ENCODE measurements around the gene PPP2R2C. TPM values are rescaled to one million over a fixed set of nuclear protein-coding genes. Genes with fewer than 3 reads are reported as not detected.

PPP2R2C gene
- total and polyA plus RNA-seq, 2 experiments from 2014 or later, result 1.3 to 9.2 TPM

GRCh38 chr4:6476893-6477292, 4.5 kb upstream of the PPP2R2C start (continued):
- TF ChIP-seq, protein P1, sequence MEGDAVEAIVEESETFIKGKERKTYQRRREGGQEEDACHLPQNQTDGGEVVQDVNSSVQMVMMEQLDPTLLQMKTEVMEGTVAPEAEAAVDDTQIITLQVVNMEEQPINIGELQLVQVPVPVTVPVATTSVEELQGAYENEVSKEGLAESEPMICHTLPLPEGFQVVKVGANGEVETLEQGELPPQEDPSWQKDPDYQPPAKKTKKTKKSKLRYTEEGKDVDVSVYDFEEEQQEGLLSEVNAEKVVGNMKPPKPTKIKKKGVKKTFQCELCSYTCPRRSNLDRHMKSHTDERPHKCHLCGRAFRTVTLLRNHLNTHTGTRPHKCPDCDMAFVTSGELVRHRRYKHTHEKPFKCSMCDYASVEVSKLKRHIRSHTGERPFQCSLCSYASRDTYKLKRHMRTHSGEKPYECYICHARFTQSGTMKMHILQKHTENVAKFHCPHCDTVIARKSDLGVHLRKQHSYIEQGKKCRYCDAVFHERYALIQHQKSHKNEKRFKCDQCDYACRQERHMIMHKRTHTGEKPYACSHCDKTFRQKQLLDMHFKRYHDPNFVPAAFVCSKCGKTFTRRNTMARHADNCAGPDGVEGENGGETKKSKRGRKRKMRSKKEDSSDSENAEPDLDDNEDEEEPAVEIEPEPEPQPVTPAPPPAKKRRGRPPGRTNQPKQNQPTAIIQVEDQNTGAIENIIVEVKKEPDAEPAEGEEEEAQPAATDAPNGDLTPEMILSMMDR (conservative IDR thresholded peaks at IDR 0.05; ENCODE audit: low read depth in 2 of 2), result no peak
- TF ChIP-seq NANOG (IDR thresholded peaks at IDR 0.05; ENCODE audit: borderline replicate concordance) (no peak), POLR2AphosphoS5 (IDR thresholded peaks at IDR 0.05; ENCODE audit: low read depth) (no peak)

GRCh38 chr4:6475492-6476020, 3.1 kb upstream of the PPP2R2C start:
- TF ChIP-seq ZNF331 (CRISPR knock-in tag; IDR thresholded peaks at IDR 0.05; ENCODE audit: low read depth) (no peak), EZH2phosphoT487 (IDR thresholded peaks at IDR 0.05; ENCODE audit: unreplicated experiment) (no peak), NANOG (IDR thresholded peaks at IDR 0.05; ENCODE audit: borderline replicate concordance) (no peak), EZH2 (IDR thresholded peaks at IDR 0.05; ENCODE audit: low read depth, unreplicated experiment) (no peak), ZNF114 (CRISPR knock-in tag; IDR thresholded peaks at IDR 0.05) (no peak), POLR2AphosphoS5 (IDR thresholded peaks at IDR 0.05; ENCODE audit: low read depth) (no peak), CREB1 (CRISPR knock-in tag; IDR thresholded peaks at IDR 0.05; ENCODE audit: low read depth) (no peak), REST (IDR thresholded peaks at IDR 0.05; ENCODE audit: unreplicated experiment) (no peak), ZNF462 (CRISPR knock-in tag; IDR thresholded peaks at IDR 0.05) (no peak)
- TF ChIP-seq, protein P2, sequence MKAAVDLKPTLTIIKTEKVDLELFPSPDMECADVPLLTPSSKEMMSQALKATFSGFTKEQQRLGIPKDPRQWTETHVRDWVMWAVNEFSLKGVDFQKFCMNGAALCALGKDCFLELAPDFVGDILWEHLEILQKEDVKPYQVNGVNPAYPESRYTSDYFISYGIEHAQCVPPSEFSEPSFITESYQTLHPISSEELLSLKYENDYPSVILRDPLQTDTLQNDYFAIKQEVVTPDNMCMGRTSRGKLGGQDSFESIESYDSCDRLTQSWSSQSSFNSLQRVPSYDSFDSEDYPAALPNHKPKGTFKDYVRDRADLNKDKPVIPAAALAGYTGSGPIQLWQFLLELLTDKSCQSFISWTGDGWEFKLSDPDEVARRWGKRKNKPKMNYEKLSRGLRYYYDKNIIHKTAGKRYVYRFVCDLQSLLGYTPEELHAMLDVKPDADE (IDR thresholded peaks at IDR 0.05), result no peak
- Mint-ChIP-seq H3K4me1 (peaks cover 20% of the 10 kb centered on the region), H3K36me3 (ENCODE audit: low read depth) (no peaks in the 10 kb centered on the region), H3K9me3 (no peaks in the 10 kb centered on the region; the same call in 1 of the 3 replicates), H3K27ac (no peak overlapping the region), H3K27me3 (ENCODE audit: insufficient read depth, low read depth, poor library complexity) (peaks cover 35% of the 10 kb centered on the region), H3K4me3 (no peak overlapping the region)
- peaks cover 19% of the 10 kb centered on the region for H3K4me1 ChIP-seq (ENCODE audit: insufficient read depth)
- no peak for DNase-seq (ENCODE audit: low spot score)
- H3K36me3 ChIP-seq (ENCODE audit: insufficient read depth), result no peaks in the 10 kb centered on the region
- H3F3A ChIP-seq (replicated peaks; ENCODE audit: low read depth), result no peaks in the 10 kb centered on the region
- peaks cover 31% of the 10 kb centered on the region for H3K27me3 ChIP-seq (ENCODE audit: insufficient read depth)
- H3K4me3 ChIP-seq, result no peak overlapping the region
- no peak overlapping the region for H3K27ac ChIP-seq (ENCODE audit: low read depth)
- H3K79me2 ChIP-seq (replicated peaks; ENCODE audit: insufficient read depth), result no peaks in the 10 kb centered on the region
- ATAC-seq, result no peak
- H4K20me1 ChIP-seq (replicated peaks; ENCODE audit: insufficient read depth), result no peaks in the 10 kb centered on the region
- H3K9me2 ChIP-seq (ENCODE audit: insufficient read depth), result no peaks in the 10 kb centered on the region
- no peak overlapping the region for H2AFZ ChIP-seq
- H3K4me2 ChIP-seq, result no peak overlapping the region

All from GM23338 (cell line).